GM15510 (cell line): ENCODE results near the gene MMP25.

Experiments used
- POLR2A ChIP-seq: IDR thresholded peaks from 3 replicates; pipeline ENCODE4 v1.6.1; 2011; ENCODE audit warnings: borderline replicate concordance; ENCODE audit not compliant: insufficient read length; ENCODE audit errors: extremely low read depth

Gene MMP25, protein sequence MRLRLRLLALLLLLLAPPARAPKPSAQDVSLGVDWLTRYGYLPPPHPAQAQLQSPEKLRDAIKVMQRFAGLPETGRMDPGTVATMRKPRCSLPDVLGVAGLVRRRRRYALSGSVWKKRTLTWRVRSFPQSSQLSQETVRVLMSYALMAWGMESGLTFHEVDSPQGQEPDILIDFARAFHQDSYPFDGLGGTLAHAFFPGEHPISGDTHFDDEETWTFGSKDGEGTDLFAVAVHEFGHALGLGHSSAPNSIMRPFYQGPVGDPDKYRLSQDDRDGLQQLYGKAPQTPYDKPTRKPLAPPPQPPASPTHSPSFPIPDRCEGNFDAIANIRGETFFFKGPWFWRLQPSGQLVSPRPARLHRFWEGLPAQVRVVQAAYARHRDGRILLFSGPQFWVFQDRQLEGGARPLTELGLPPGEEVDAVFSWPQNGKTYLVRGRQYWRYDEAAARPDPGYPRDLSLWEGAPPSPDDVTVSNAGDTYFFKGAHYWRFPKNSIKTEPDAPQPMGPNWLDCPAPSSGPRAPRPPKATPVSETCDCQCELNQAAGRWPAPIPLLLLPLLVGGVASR

DNA sequence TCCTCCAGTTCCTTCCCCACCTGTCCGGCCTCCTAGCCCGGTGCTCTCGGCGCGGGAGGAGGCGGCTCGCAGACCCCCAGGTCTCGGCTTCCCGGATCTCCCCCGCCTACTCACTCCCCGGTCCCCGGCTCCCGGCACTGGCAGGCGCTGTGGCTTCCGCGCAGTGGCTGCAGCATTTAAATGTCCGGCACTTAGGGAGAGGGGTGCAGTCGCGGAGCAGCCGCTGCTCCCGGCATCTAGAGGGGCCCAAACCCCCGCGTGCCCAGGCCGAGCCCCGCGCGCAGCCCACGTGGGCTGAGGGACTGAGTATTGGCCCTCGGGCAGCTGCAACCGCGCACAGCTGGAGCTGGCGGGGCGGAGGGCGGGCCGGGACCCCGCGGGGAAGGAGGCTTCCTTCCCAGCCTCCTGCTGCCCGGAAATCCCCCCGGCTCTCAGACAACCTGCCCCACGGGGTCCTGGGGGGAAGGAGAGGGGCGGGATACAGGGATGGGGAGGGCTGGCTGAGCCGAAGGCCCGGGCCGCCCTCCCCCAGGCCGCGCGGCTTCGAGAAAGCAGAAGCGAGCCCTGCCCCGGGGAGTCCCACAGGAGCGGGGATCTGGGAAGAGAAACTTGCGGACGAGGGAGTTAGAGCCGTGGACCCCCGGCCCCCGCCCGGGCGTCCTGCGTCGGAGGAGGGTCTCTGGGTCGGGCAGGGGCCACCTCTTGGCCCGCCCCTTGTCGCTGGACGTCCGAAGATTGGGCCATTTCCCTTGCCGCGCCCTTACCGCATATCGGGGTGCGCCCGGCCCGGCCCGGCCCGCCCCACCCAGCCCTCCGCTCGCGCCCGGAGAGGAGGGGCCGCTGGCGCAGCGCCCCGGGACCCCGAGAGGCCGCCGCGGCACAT, at the start of gene MMP25:
MMP25 (plus strand) TSS at position 804 of the 883 bp plus-strand sequence. CDS start 357 bp downstream, outside the sequence.
- no peak for TF ChIP-seq POLR2A

DNA sequence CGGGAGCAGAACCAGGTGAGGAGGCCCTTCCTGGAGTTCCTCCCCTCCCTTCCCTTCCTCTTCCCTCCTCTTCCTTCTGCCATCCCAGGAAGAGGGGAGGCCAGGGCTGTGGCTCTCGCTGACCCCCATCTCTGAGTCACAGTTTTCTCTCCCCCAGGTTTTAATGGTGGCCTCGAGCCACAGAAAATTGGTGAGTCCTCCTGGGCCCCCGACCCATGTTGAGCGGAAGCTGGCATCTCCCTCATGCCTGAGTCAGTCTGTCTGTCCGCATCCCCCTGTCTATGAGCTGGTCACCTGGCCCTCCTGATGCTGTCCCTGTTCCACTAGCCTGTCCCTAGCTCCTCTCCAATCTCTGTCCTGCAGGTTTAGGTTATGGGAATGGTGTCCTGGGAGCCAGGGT, 46.4 kb upstream of the MMP25 start:
- TF ChIP-seq POLR2A = no peak

DNA sequence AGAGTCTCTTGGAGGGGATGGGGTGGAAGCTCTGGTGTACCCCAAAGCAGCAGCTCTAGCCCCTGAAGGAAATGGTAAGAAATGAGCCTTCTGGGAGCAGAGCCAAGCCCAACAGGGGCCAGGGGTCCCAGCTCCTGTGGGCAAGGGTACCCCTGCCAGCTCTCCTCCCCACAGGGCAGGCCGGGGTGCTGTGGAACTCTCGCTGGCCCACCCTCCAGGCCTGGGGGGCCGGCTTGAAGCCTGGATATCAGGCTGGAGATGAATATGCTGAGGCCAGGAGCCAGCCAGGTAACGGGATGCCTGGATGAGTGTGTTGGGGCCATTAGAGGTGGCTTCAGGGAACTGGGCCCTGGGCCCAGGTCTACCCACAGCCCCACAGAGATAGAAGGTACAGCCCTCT, 45.8 kb upstream of the MMP25 start:
- no peak for TF ChIP-seq POLR2A

DNA sequence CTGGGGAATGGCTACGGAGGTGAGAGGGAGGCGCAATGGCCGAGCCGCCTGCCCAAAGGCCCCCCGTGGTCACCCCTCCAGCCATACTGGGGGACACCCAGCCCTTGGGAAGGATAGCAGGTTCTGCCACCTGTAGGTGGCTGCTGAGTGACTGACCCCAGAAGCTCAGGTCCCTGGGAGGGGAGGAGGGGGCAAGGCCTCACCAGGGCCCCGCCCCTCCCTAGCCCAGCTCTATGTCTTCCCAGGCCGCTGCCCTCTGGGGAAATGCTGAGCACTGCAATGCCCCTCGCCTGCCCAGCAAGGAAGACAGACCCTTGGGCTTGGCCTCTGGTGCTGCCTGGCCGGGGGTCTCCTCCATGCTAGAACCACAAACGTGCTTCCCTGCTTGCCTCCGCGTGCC, 45.0 kb upstream of the MMP25 start:
- TF ChIP-seq POLR2A = no peak

DNA sequence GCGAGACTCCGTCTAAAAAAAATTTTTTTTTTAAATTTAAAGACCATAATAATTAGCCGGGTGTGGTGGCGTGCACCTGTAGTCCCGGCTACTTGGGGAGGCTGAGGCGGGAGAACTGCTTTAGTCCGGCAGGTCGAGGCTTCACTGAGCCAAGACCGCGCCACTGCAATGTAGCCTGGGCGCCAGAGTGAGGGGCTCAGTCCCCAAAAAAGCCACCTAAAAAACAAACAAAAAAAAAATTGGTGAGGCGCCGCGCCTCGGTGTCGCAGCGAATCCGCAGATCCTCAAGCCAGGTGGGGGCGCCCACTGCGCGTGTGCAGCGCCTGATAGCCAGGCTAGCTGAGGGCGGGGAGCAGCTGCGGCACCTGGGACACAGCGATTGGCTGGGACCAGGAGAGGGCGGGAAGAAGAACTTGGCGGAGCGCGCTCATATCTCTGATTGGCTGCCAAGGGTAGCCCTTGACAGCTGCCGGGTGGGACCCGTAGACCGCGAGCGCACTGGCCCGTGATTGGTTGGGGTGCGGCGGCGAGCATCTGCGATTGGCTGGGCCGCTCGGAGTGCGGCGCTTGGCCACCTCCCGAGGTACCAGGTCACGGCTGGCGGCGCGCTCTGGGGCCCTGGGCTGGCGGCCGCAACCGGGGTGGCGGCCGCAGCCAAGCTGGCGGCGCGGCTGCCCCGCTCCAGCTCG, 42.6 kb upstream of the MMP25 start:
- TF ChIP-seq POLR2A = no peak

DNA sequence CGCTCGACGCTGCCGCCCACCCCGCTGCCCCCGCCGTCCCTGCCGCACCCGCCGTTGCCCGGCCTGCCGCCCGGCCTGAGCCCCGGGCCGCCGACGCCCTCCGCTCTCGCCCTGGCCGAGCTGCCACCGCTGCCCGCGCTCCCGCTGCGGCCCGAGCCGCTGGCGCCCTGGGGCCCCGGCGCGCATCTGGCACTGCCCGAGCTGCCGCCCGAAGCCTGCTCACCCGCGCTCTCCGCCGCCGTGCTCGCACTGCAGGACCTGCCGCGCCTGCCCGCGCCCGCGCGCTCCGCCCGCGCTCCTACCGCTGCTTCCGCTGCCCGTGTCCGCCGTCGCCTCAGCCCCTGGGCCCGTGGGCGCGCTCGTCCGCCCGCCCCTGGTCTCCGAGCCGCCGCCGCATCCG, 42.0 kb upstream of the MMP25 start:
- no peak for TF ChIP-seq POLR2A

DNA sequence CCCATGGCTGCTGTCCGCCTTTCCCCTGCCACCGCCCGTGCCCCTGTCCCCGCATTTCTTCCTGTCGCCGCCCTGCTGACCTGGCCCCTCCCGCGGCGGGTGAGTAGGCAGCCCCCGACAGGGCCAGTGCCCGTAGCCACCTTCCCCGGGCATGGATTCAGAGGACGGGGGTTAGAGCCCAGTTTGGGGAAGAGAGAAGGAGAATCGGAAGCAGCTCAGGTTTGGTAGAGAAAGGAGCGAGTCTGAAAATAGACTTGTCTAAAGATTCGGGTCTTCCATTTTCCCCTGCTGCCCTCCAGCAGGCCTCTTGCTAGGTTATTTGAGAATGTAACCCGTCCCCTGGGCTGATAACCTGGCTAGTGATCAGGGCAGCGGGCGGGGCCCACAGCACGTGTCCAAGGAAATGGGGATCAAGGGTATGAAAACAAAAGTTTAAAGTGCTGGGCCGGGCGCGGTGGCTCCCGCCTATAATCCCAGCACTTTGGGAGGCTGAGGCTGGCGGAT, 41.5 kb upstream of the MMP25 start:
- TF ChIP-seq POLR2A = no peak

DNA sequence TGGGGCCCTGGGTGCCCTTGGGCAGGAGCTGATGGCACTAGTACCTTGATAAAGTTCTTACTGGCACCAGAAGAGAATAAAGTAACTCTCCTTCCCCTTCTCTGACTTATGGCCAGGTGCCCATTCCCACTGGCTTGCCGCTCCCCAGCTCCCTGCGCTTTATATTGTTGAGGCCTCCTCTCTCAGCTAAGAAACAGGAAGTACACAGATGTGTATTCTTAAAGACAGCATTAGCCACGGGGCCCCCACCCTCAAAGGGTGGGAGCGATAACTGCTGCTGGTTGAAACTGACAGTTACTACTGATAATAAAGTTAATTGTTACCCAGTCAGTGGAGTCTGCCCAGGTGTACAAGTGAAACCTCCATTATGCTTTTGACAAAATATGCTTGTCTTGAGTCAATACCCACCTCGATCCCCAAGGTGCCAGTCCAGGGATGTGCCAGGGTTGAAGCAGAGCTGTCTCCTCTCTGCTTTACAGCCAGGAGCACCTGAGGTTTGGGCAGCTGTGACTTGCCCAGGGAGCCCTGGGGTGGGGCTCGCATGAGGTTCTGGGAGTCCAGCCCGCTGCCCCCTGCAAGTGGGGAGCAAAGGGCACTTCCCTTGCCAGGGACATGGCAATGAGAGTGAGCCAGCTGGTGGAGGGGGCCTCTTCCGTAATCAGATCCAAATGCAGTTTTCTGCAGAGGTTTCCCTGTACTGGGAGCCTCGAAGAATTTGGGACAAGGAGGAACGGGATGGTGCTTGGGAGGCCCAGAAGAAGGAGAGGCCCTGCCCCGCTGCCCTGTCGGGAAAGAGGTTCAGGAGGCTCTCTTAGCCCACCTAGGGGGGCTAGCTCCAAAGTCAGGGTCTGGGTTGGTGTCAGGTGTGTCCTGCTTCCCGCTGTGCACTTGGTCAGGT, 39.1 kb upstream of the MMP25 start:
- TF ChIP-seq POLR2A = no peak

DNA sequence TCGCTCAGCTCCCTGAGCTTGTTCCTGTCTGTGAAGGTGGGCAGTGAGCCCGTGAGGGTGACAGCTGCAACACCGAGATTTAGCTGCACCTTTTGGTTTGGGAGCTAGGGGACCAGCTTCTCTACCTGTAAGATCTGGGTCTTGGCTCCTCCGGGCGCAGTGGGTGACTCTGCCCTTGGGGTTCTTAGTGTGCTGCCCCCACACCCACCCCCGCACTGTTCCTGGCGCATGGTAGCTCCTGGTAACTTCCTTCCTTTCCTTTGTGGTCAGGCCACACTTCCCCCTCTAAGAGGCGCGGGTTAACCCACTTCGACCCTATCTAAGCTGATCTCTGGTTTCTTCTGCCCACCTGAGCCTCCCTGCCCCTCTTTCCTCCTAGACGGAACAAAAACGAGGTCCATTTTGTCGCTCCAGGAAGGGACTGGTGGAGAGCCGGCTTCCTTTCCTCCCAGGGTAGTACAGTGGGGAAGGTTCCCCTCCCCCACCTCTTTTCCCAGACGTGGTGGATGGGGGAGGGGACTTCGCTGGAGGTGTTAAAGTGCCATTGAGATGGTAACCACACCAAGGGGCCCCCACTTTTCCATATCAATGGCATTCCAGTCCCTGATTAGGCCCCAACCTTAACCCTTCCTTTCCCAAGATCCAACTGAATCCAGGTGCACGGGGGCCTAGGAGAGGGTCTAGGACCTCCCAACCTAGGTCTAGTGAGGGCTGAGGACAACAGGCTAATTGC, 38.2 kb upstream of the MMP25 start:
- no peak for TF ChIP-seq POLR2A

DNA sequence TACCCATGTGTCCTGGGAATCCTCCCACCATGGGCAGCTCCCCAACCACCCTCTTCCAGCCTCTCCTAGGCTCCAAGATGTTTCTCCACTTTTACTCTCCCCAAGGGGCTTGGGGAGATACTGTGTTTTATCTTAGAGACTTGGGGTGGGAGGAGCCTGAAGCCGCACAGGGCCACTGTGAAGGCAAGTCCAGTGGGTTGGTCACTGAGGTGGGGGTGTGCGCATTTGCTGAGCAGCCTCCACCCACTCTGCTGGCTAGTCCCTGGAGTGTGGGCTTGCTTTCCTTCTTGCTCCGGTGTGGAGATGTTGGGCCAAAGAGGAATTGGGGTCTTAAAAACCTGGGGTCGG, 37.7 kb upstream of the MMP25 start:
- TF ChIP-seq POLR2A = no peak

DNA sequence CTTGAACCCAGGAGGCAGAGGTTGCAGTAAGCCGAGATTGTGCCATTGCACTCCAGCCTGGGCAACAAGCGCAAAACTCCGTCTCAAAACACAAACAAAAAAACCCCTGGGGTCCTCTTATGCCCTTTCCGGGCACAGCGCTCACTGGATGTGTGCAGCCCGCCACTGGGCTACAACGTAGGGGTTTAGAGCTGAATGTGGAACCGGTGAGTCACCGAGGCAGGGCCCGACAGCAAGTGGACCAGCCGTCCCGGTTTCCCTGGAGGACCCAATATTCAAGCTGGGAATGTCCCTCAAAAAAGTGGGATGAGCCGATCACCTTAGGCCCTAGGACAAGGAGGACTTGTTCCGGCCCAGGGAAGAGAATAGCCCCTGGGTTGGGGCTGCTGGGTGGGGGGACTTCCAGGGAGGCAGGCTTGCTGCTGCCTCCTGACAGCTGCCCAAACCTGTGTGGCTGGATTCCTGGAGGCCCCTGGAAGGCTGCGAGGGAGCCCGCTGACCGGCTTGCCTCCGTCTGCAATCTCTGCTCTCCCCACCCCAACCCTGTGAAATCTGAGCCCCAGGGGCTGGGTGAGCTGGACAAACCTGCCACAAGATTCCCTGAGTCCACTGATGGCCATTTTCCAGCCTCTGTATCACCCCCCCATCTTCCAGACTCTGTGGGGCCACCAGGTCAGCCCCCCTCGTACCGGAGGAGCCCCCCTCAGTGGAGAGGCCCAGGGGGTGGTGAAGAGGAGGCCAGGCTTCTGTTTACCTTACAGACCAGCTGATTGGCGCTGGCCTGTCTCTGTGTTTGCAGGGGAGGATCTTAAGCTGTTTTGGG, 36.6 kb upstream of the MMP25 start:
- no peak for TF ChIP-seq POLR2A

DNA sequence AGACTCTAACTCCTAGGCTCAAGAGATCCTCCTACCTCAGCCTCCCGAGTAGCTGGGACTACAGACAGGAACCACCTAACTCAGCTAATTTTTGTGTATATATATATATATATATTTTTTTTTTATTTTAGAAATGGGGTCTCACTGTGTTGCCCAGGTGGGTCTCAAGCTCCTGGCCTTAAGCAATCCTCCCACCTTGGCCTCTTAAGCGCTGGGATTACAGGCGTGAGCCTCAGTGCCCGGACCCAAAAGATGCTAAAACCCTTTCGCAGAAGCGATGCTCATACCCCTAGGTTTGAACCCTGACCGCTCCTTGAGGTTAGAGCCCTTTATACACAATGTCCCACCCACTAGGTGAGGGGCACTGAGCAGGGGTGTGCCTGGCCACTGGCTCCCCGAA, 35.9 kb upstream of the MMP25 start:
- no peak for TF ChIP-seq POLR2A
